ENCODE measurements around the gene THADA.

Gene THADA

GRCh38 chr2:43459446-43460173 lies 136.2 kb downstream of the THADA start:
- H3K27me3 ChIP-seq (replicated peaks; ENCODE audit: control insufficient read depth, insufficient read depth, low read length) = no peaks in the 10 kb centered on the region
- H3K9me3 ChIP-seq (ENCODE audit: control insufficient read depth, low read length) = no peaks in the 10 kb centered on the region
- H3K4me1 ChIP-seq (ENCODE audit: control insufficient read depth, insufficient read depth, low read length) = peaks cover 98% of the 10 kb centered on the region
- no peak for DNase-seq (ENCODE audit: low read depth)
- no peaks in the 10 kb centered on the region for H3K36me3 ChIP-seq (ENCODE audit: control insufficient read depth, insufficient read depth, low read length, severe bottlenecking)
- peak overlapping the region; percentile 51 for H3K9ac ChIP-seq (ENCODE audit: low read length)
- peak overlapping the region; percentile 5 for H3K4me3 ChIP-seq (ENCODE audit: low read length)

DNA sequence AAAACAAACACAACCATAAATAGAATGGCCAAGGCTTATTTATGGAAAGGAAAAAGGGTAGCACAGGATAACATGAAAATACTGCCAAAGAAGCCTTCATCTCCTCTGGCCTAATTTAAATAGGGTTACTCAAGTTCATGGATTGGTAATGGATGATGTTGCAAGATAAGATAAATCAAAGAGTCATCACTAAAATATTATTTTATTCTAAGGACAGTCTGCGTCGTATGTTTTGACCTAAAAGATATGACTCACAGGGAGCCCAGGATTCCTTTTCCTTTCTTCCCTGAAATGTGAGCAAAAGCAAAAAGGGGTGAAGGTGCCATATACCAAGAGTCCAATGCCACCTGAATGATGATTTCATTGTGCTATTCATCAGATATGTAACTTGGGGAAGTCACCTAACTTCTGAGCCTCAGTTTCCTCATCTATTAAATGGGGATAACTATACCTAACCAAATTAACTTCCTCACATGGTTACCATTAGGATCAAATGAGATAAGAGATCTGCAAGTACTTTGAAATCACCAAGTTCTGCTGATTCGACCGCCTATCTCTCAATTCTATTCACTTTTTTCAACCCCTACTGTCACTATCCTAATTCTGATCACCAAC lies 137.7 kb downstream of the THADA start:
- peak overlapping the region; percentile 76 for H3K9ac ChIP-seq (ENCODE audit: low read length)
- peaks cover 98% of the 10 kb centered on the region for H3K4me1 ChIP-seq (ENCODE audit: control insufficient read depth, insufficient read depth, low read length)
- H3K9me3 ChIP-seq (ENCODE audit: control insufficient read depth, low read length) = no peaks in the 10 kb centered on the region
- DNase-seq (ENCODE audit: low read depth) = peak; percentile 41
- H3K27me3 ChIP-seq (replicated peaks; ENCODE audit: control insufficient read depth, insufficient read depth, low read length) = no peaks in the 10 kb centered on the region
- H3K36me3 ChIP-seq (ENCODE audit: control insufficient read depth, insufficient read depth, low read length, severe bottlenecking) = no peaks in the 10 kb centered on the region
- peak overlapping the region; percentile 22 for H3K4me3 ChIP-seq (ENCODE audit: low read length)

DNA sequence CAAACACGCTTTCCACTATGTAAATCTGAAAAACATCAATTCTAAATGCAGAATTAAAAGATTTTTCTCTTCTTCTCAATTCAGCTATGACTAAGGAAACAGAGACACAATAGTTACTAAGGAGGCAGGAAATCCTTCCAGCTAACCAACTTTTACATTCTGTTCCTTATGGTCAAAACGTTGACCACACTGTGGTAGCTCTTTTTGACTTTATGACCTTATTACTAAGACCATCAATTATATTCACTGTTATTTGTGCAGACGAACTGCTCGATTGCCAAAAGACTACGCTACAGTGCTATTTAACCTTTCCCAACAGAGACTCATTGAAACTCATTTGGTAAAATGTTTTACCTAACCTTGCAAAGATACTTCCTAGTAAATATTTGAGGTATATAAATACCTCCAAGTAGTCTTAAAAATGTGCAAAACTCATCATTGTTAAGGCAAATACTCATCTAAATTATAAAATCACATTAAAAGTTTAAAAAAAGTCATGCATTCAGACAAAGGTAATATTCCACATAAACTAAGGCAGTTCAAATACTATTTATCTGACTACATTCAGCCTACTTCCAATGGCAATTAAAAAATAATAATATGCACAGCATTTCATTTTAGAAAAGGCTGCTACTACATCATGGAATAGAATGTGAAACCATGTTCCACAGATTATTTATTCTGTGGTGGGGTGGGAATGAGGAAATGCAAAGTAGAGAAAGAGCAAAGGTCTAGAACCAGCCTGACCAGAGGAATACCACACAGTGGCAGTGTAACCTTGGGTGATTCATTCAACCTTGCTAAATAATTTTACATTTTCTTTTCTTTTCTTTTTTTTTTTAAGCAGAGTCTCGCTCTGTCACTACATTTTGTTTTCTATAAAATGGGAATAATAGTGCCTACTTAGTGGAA lies 139.9 kb downstream of the THADA start:
- H3K9ac ChIP-seq (ENCODE audit: low read length) = peak overlapping the region; percentile 76
- peak overlapping the region; percentile 25 for H3K4me3 ChIP-seq (ENCODE audit: low read length)
- no peak for DNase-seq (ENCODE audit: low read depth)
- H3K36me3 ChIP-seq (ENCODE audit: control insufficient read depth, insufficient read depth, low read length, severe bottlenecking) = no peaks in the 10 kb centered on the region
- no peaks in the 10 kb centered on the region for H3K9me3 ChIP-seq (ENCODE audit: control insufficient read depth, low read length)
- H3K27me3 ChIP-seq (replicated peaks; ENCODE audit: control insufficient read depth, insufficient read depth, low read length) = no peaks in the 10 kb centered on the region
- H3K4me1 ChIP-seq (ENCODE audit: control insufficient read depth, insufficient read depth, low read length) = peaks cover 89% of the 10 kb centered on the region

GRCh38 chr2:43455296-43455695 lies 140.5 kb downstream of the THADA start:
- H3K27me3 ChIP-seq (replicated peaks; ENCODE audit: control insufficient read depth, insufficient read depth, low read length) = no peaks in the 10 kb centered on the region
- no peak for DNase-seq (ENCODE audit: low read depth)
- H3K4me1 ChIP-seq (ENCODE audit: control insufficient read depth, insufficient read depth, low read length) = peaks cover 82% of the 10 kb centered on the region
- H3K36me3 ChIP-seq (ENCODE audit: control insufficient read depth, insufficient read depth, low read length, severe bottlenecking) = no peaks in the 10 kb centered on the region
- H3K9me3 ChIP-seq (ENCODE audit: control insufficient read depth, low read length) = peaks cover 5% of the 10 kb centered on the region
- peak overlapping the region; percentile 76 for H3K9ac ChIP-seq (ENCODE audit: low read length)
- H3K4me3 ChIP-seq (ENCODE audit: low read length) = no peak overlapping the region

DNA sequence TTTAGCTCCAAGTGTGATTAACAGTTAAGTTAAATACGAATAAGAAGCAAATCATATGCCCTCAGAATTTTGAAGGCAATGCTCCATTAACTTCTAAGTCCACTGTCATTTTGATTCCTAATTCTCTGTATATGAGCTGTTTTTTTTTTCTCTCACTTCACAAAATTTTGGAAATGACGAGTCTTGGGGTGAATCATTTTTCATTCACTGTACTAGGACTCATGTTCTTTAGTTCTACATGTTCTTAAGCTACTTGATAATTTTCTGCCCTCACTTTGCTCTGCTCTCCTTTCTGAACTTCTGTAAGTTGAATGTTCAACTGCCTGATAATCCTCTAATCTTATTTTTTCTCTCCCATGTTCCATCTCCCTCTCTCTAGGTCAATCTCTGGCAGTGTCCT lies 141.0 kb downstream of the THADA start:
- peak overlapping the region; percentile 76 for H3K9ac ChIP-seq (ENCODE audit: low read length)
- H3K36me3 ChIP-seq (ENCODE audit: control insufficient read depth, insufficient read depth, low read length, severe bottlenecking) = no peaks in the 10 kb centered on the region
- H3K27me3 ChIP-seq (replicated peaks; ENCODE audit: control insufficient read depth, insufficient read depth, low read length) = no peaks in the 10 kb centered on the region
- peaks cover 77% of the 10 kb centered on the region for H3K4me1 ChIP-seq (ENCODE audit: control insufficient read depth, insufficient read depth, low read length)
- DNase-seq (ENCODE audit: low read depth) = no peak
- H3K4me3 ChIP-seq (ENCODE audit: low read length) = no peak overlapping the region
- H3K9me3 ChIP-seq (ENCODE audit: control insufficient read depth, low read length) = peaks cover 5% of the 10 kb centered on the region

DNA sequence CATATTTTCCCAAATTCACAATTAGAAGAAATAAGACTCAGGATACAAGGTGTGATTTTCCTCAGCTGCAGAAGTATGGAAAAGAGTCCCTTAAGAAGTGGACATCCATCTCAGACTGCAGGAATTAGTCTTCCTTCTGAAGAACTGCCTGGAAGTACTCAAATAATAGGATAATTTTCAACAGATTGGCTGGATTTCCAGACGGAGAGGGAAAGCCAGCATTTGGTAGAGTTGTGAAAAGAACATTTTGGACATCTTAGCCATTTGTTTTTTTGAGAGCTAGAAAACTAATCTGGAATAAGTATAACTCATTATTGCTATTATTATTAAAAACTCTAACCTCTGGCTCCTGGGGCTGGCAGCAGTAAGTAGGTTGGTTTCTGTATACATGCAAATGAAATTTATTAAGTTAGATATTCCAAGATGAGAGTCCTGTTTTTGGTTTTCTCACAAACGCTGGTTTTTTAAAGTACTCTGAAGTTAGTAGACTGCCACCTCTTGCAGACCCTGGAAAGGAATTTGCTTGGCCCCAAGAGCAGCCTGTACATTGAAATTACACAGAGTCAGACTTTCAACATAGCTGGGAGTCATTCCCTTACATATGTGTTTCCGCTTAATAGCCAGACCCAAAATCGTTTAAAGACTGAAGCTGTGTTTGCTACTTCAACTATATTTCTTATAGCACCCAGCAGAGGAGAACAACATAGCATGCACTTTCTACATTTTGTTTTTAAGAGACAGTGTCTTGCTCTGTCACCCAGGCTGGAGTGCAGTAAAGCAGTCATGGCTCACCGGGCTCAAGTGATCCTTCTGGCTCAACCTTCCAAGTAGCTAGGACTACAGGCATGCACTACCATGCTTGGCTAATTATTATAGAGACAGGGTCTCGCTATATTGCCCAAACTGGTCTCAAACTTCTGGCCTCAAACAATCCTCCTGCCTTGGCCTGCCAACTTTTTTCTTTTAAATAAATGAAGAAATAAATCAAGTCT lies 142.4 kb downstream of the THADA start:
- H3K9ac ChIP-seq (ENCODE audit: low read length) = peak overlapping the region; percentile 6
- H3K27me3 ChIP-seq (replicated peaks; ENCODE audit: control insufficient read depth, insufficient read depth, low read length) = no peaks in the 10 kb centered on the region
- peaks cover 5% of the 10 kb centered on the region for H3K9me3 ChIP-seq (ENCODE audit: control insufficient read depth, low read length)
- H3K36me3 ChIP-seq (ENCODE audit: control insufficient read depth, insufficient read depth, low read length, severe bottlenecking) = no peaks in the 10 kb centered on the region
- no peak for DNase-seq (ENCODE audit: low read depth)
- peaks cover 66% of the 10 kb centered on the region for H3K4me1 ChIP-seq (ENCODE audit: control insufficient read depth, insufficient read depth, low read length)
- H3K4me3 ChIP-seq (ENCODE audit: low read length) = no peak overlapping the region

GRCh38 chr2:43452318-43452731 lies 143.5 kb downstream of the THADA start:
- DNase-seq (ENCODE audit: low read depth) = no peak
- Histone ChIP-seq H3K9ac (ENCODE audit: low read length) (no peak overlapping the region), H3K27me3 (replicated peaks; ENCODE audit: control insufficient read depth, insufficient read depth, low read length) (no peaks in the 10 kb centered on the region), H3K4me1 (ENCODE audit: control insufficient read depth, insufficient read depth, low read length) (peaks cover 56% of the 10 kb centered on the region), H3K9me3 (ENCODE audit: control insufficient read depth, low read length) (peaks cover 5% of the 10 kb centered on the region), H3K4me3 (ENCODE audit: low read length) (no peak overlapping the region), H3K36me3 (ENCODE audit: control insufficient read depth, insufficient read depth, low read length, severe bottlenecking) (no peaks in the 10 kb centered on the region)

DNA sequence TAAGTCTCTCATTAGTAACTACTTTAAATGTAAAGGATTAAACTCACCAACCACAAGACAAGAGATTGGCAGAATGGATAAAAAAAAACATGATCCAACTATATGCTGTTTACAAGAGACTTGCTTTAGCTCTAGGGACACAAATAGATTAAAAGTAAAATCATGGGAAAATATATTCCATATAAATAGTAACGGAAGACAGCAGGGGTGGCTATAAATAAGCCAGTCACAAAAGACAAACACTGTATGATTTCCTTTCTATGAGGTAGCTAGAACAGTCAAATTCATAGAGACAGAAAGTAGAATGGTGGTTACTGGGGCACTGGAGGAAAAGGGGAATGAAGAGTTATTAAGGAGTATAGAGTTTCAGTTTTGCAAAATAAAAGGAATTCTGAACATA lies 145.2 kb downstream of the THADA start:
- Histone ChIP-seq H3K4me3 (ENCODE audit: low read length) (no peak overlapping the region), H3K36me3 (ENCODE audit: control insufficient read depth, insufficient read depth, low read length, severe bottlenecking) (no peaks in the 10 kb centered on the region), H3K9ac (ENCODE audit: low read length) (no peak overlapping the region)

DNA sequence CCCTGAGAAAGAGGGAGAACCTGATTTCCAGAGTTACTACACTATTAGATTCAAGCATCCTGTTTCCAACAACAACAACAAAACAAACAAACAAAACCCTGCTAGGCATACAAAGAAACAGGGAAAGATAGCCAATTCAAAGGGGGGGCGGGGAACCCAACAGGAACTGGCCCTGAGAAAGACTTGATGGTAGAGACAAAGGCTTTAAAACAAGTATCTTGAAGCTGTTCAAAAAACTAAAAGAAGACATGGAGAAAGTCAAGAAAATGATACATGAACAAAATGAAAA lies 147.1 kb downstream of the THADA start:
- Histone ChIP-seq H3K27me3 (replicated peaks; ENCODE audit: control insufficient read depth, insufficient read depth, low read length) (no peaks in the 10 kb centered on the region), H3K36me3 (ENCODE audit: control insufficient read depth, insufficient read depth, low read length, severe bottlenecking) (no peaks in the 10 kb centered on the region), H3K4me3 (ENCODE audit: low read length) (no peak overlapping the region), H3K4me1 (ENCODE audit: control insufficient read depth, insufficient read depth, low read length) (peaks cover 33% of the 10 kb centered on the region), H3K9me3 (ENCODE audit: control insufficient read depth, low read length) (peaks cover 5% of the 10 kb centered on the region), H3K9ac (ENCODE audit: low read length) (no peak overlapping the region)
- no peak for DNase-seq (ENCODE audit: low read depth)

More for the DNA sequence above, 145.2 kb downstream of the THADA start:
- H3K9me3 ChIP-seq (ENCODE audit: control insufficient read depth, low read length) = peaks cover 5% of the 10 kb centered on the region
- no peaks in the 10 kb centered on the region for H3K27me3 ChIP-seq (replicated peaks; ENCODE audit: control insufficient read depth, insufficient read depth, low read length)
- peaks cover 41% of the 10 kb centered on the region for H3K4me1 ChIP-seq (ENCODE audit: control insufficient read depth, insufficient read depth, low read length)
- DNase-seq (ENCODE audit: low read depth) = no peak

DNA sequence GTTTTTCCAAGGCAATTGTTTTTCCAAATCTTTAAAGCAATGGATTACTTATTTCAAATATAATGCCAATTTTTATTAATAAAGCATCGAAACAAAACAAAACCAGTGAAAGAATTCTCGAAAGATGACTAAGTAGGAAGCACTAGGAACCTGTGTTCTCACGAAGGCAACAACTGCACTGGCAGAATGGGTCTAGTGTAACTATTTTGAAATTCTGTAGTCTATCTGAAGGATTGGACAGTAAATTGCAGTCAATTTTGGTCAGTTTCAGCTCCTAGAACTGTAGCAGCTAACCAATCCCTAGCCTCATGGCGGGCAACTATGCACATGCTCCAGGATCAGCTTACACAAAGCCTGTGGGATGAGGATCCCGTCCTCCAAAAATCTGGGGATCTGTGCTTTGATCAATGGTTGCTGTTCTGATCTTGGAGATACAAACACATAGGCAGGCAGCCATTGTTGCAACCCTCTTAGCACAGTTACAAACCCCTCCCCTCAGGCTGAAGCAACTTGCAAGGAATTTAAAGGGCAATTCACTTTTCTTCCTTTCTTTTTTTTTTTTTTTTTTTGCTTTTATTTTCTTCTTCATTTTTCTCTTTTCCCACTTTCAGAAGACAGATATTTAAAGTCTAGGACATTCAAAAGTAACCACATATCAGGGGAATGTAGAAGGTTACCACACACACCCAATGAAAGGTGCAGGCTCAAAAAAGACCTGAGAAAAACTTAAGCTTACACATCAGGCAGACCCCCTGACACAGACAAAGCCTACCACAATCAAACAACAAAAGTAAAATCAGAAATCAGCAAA lies 147.6 kb downstream of the THADA start:
- DNase-seq (ENCODE audit: low read depth) = no peak
- peaks cover 5% of the 10 kb centered on the region for H3K9me3 ChIP-seq (ENCODE audit: control insufficient read depth, low read length)
- no peaks in the 10 kb centered on the region for H3K27me3 ChIP-seq (replicated peaks; ENCODE audit: control insufficient read depth, insufficient read depth, low read length)

More for the DNA sequence above, 147.6 kb downstream of the THADA start:
- no peaks in the 10 kb centered on the region for H3K36me3 ChIP-seq (ENCODE audit: control insufficient read depth, insufficient read depth, low read length, severe bottlenecking)
- no peak overlapping the region for H3K9ac ChIP-seq (ENCODE audit: low read length)
- peaks cover 27% of the 10 kb centered on the region for H3K4me1 ChIP-seq (ENCODE audit: control insufficient read depth, insufficient read depth, low read length)
- no peak overlapping the region for H3K4me3 ChIP-seq (ENCODE audit: low read length)
